LNCaP clone FGC (cell line): Measurements from ENCODE around the gene COL6A3.

ENCODE experiments used
- DNase-seq: peaks from one replicate; pipeline ENCODE4 v3.0.0-alpha.2; 2011; ENCODE audit warnings: low read depth
- H3K4me3 ChIP-seq: 2 replicates; pipeline ENCODE4 v1.5.1; 2011; ENCODE audit warnings: mild to moderate bottlenecking, low read depth, low read length, control low read depth
- CTCF ChIP-seq: IDR thresholded peaks from 2 replicates; pipeline ENCODE4 v1.5.1; 2012; ENCODE audit warnings: mild to moderate bottlenecking; ENCODE audit not compliant: control insufficient read depth, insufficient read depth; ENCODE audit errors: extremely low read depth

Gene COL6A3

DNA sequence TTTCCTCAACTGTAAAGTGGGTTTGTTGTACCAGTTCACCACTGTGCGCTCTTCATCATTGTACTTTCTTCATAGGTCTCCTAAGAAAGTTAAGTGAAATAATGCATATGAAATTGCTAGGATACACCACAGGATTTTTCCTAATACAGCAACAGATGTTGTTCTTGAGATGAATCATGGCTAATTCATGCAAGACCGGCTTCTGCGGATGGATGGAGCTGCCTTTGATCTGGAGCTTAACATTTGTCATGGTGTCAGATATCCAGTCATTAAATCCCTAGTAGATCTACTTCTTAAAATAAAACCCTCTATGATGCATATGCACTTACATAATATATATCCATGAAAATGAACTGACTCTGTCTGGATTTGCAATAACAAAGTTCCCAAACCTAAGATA is 114.1 kb downstream of the COL6A3 start:
- no peak for DNase-seq
- no peak overlapping the region for H3K4me3 ChIP-seq
- no peak for TF ChIP-seq CTCF

GRCh38 chr2:237298151-237299118 is 115.5 kb downstream of the COL6A3 start:
- no peak for TF ChIP-seq CTCF
- H3K4me3 ChIP-seq, result no peak overlapping the region
- no peak for DNase-seq

DNA sequence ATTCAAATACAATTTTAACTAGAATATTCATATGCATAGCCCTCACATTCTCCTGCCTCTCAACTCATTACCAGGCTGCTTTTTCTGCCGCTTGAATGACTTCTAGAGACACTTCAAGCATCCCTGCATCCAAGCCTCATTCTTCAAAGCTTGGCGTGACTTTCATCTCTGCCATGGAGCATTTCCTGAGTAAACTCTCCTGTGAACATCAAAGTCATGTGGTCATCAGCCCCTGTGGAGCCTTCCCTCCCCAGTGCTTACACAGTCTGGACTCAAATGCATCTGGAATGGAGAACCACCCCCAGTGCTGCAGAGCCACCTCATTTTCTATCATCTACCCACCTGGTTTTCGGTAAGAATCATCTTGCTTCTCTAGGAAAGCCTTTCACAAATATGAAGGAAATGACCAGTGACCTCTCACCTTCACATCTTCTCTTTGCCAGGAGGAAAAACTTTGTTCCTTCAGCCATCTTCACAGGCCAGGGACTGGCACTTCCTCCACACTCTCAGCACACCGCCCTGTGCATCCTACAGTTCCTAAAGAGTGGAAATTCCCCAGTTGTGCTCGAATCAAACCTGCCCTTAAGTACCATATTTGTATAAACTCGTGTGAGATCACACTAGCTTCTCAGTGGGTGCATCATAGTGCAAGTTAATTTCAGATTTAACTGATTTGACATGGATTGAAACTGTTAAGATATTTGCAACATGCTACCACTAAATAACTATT is 116.4 kb downstream of the COL6A3 start:
- H3K4me3 ChIP-seq, result no peak overlapping the region
- TF ChIP-seq CTCF, result no peak
- no peak for DNase-seq

DNA sequence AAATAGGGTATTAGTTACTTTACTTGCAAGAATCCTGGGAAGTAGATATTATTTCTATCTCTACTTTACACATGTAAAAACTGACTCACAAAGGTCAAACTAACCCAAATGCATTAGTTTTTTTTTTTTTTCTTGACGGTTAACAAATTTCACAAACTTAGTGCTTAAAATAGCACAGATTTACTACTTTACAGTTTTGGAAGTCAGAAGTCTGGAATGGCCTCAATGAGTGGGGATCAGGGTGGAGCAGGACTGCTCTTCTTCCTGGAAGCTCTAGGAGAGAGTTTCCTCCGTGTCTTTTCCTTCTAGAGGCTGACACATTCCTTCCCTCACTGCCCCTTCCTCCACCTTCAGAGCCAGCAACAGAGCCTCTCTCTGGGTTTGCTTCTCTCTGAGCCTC is 117.2 kb downstream of the COL6A3 start:
- no peak for DNase-seq
- no peak for TF ChIP-seq CTCF

GRCh38 chr2:237295889-237296480 is 118.0 kb downstream of the COL6A3 start:
- H3K4me3 ChIP-seq, result no peak overlapping the region
- no peak for DNase-seq
- no peak for TF ChIP-seq CTCF

More for the DNA sequence above, 117.2 kb downstream of the COL6A3 start:
- H3K4me3 ChIP-seq, result no peak overlapping the region

DNA sequence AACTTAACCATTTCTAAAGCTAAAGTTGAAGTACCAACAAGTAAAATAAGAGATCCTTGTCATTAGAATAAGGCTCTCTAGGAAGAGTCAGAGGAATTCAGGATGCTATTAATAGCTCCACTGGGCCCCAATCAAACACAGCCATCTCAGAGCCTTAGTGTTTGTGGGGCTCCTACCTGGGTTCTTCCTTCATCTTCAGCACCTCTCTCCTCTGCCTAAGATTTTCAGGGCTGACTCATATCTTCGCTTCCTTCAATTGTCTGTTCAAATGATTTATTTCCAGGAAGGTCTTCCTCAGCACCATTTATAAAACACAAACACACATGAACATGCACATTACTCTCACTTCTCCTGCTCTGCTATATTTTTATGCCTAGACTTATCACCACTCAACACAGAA is 119.5 kb downstream of the COL6A3 start:
- TF ChIP-seq CTCF, result no peak
- no peak for DNase-seq

More for the DNA sequence above, 119.5 kb downstream of the COL6A3 start:
- H3K4me3 ChIP-seq, result no peak overlapping the region
